ENCODE measurements around the gene C1orf198.

The C1orf198 gene

GRCh38 chr1:230858918-230859729 lies 9.2 kb downstream of the C1orf198 start:
- DNase-seq, result no peak

GRCh38 chr1:230858236-230858820 lies 10.0 kb downstream of the C1orf198 start:
- DNase-seq, result no peak

DNA sequence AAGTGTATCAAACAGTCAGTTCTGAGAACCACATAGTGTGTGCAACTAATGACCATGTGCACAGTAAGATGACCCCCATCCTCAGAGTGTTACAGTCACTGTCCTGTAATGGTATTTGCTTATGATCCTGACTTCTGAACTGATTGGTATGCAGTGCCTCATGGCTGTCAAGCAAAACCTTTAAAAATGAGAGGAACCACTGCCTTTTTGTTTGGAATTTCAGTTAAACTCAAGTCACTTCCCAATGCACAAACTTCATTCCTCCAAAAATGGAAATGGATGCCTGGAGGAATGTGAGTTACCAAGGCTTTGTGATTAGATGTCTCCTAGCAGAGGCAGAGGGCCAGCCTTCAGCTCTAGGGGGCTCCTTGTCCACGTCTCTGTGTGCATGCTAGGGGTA lies 10.5 kb downstream of the C1orf198 start:
- DNase-seq, result no peak

DNA sequence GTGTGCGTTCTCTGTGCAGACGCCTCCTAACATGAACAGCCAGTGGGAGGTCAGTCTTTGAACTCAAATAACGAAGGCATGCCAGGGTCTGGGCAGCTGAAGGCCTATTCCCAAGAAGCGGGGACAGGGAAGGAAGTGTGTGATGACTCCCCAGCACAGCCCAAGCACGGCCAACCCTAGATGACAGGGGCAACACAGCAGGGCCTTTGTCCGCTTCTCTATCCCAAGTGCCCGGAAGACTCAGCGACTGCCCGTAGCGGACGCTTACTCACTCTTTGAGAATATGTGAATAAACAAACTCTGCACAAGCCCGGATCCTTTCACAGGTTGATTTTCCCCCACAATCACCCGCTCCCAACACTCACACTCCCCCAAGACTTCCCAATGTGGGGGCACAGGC lies 11.2 kb downstream of the C1orf198 start:
- no peak for DNase-seq

- no peak for DNase-seq
Observed at GRCh38 chr1:230855886-230856285, 12.4 kb downstream of the C1orf198 start.

GRCh38 chr1:230854423-230854822 lies 13.9 kb downstream of the C1orf198 start:
- peak; percentile 19 for DNase-seq

DNA sequence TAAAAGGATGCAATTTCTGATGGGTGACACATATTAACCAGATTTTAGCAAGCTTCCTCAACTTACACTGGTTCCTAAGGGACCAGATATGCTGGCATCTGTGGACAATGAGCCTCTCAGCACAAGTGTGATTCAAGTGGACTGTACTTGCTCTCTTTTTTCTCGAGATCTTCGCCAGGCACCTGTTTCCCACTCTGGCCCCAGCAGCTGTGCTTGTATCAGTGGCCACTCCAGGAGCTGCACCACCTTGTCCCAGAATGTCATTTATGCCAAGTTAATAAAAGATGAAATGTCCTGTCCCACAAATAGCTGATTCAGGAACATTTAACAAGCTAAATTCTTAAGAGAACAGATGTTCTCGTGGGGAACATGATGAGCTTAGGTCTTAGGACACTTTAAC lies 14.6 kb downstream of the C1orf198 start:
- peak; percentile 31 for DNase-seq

- peak; percentile 12 for DNase-seq
Observed at GRCh38 chr1:230852959-230853358, 15.4 kb downstream of the C1orf198 start.

DNA sequence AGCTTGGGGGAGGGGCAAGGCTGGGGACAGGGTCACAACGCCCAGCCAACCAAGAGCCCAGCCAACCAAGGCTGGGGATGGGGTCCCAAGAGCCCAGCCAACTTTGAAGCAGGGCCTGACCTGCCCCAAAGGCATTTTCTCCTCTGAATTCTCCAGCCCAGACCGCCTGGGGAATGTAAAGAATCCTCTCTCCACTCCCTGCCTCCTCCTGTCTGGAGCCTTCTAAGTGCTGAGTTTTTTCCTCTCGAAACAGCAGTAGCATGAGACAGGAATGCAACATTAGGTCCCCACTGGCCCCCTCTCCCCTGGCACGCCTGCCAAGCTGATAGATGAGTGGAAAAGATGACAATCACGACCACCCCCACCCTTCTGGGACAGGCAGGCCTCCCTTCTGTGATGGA lies 17.0 kb downstream of the C1orf198 start:
- DNase-seq, result peak; percentile 42

- DNase-seq, result peak; percentile 30
Observed at GRCh38 chr1:230850547-230850946, 17.8 kb downstream of the C1orf198 start.

DNA sequence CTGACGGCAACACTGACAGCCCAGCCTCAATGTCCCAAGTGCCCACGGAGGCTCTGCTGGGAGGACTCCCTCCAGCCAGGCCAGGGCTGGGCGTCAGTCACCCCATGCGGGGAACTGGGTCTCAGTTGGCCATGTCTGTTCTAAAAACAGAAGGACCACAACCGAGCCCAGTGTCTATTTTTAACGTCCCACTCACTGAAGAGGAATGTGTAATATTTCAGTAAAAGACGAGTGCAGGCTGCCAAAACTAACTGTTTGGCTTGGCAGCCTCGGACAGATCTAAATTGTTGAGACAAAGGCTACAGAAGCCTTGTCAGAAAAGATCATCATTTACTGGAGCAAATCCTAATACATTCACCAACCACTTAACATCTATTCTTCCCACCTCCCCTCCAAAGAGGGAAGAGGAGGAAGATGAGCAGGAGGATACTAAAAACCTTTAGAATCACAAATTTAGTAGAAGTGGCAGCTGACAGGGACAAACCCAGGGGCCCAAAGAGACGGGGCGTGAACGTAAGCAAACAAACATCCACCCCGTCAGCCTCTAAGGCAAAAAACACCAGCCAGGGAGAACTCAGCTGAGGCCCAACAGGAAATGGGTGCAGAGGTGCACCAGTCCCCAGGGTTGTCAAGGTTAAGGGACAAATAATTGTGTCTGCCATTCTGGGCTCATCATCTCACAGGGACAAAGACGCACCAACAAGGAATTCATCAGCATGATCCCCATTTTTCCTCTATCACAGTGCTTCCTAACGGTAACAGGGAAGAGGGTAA lies 18.7 kb downstream of the C1orf198 start:
- DNase-seq, result peak; percentile 78

DNA sequence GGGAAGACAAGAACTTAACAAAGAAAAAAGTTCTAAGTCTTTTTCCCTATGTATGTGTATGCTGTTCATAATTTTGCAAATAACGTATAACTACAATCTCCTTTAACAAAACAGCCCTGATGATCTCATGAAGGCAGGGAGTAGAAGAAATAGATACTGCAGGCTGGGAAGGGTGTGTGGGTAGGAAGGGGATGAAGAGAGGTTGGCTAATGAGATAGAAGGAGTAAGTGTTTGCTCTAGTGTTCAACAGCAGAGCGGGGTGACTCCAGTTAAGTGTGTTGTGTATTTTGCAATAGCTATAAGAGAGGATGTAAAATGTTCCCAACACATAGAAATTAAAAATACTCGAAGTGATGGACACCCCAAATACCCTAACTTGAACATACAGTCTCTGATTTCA lies 20.1 kb downstream of the C1orf198 start:
- no peak for DNase-seq

GRCh38 chr1:230845184-230845583 lies 23.1 kb downstream of the C1orf198 start:
- DNase-seq, result peak; percentile 6

GRCh38 chr1:230844561-230844960 lies 23.8 kb downstream of the C1orf198 start:
- peak; percentile 30 for DNase-seq

DNA sequence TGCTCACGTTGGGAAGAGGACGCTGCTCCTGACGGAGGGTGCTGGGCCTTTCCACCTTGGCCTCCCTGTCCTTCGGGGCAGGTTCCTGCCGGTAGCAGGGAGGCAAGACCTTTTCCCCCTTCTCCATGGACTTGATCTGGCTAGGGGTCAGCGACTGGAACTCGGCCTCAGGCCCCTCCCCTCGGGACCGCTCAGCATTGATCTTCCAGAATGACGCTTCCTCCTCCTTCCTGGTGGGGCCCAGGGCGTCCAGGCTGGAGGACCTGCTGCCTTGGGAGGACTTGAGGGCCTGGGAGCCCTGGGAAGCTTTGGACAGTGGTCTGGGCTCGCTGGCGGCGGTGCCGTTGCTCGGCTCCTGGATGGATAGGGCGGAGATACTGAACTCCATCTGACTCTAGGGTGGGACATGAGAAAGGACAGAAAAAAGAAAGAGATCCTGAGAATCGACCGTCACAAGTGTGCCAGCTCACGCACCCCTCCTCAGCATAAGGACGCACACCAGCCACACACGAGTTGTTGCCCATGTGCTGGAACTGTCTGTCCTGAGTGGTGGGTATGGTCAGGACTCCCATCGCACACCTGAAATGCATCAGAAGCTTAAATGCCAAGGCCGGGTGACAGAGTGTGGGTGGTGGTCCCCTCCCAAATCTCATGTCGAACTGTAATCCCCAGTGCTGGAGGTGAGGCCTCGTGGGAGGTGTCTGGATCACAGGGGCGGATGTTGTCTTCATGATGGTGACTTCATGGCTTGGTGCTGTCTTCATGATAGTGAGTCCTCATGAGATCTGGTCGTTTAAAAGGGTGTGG lies 24.6 kb downstream of the C1orf198 start:
- DNase-seq, result peak; percentile 16

- DNase-seq, result no peak
Observed at GRCh38 chr1:230842801-230843200, 25.5 kb downstream of the C1orf198 start.

- DNase-seq, result peak; percentile 34
Observed at GRCh38 chr1:230839173-230839572, 29.1 kb downstream of the C1orf198 start.

- DNase-seq, result no peak
Observed at GRCh38 chr1:230836793-230837192, 31.5 kb downstream of the C1orf198 start.

DNA sequence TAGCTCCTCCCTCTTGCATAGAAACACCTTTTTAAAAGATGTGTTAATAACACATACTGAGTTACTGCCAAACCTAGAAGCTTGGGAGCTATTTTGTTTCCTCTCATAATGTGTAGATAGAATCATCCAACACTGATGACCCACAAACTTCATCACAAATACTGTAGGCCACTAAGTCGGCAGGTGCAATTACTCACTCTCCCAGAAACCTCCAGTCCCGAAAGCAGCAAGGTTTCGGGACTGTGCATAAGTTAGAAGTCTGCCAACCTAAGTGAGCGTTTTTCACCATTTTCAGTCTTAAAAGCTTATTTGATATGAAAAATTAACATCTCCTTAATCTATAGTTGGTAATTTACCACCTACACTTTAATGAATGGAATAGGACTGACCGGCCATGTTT lies 32.0 kb downstream of the C1orf198 start:
- no peak for DNase-seq

- DNase-seq, result peak; percentile 2
Observed at GRCh38 chr1:230834292-230834691, 34.0 kb downstream of the C1orf198 start.

DNA sequence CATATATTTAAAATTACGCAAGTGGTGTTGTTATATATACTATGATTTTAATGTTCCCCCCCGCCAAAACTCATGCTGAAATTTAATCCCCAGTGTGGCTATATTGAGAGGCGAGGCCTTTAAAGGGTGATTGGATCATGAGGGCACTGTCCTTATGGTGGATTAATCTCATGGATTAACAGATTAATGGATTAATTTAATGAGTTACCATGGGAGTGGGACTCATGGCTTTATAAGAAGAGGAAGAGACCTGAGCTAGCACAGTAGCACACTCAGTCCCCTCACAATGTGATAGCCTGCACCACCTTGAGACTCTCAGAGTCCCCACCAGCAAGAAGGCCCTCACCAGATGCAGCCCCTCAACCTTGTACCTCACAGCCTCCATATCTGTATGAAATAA lies 34.8 kb downstream of the C1orf198 start:
- DNase-seq, result peak; percentile 9

DNA sequence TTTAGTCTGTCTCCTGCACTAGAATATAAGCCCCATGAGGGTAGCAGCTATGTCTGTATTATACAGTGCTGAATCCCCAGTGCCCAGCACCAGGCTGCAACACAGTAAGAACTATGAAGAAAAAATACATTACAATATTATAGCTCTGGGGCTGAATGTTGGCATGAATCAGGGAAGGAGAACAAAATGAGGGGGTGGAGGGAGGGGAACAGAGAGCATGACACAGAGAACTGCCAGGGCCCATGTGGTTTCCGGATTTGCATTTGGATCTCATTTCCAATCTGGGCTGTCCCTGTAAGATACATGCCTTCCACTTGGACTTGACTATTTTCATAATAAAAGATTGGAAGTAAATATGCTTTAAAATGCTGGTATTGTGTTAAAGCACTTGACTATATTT lies 35.8 kb downstream of the C1orf198 start:
- DNase-seq, result peak; percentile 23

DNA sequence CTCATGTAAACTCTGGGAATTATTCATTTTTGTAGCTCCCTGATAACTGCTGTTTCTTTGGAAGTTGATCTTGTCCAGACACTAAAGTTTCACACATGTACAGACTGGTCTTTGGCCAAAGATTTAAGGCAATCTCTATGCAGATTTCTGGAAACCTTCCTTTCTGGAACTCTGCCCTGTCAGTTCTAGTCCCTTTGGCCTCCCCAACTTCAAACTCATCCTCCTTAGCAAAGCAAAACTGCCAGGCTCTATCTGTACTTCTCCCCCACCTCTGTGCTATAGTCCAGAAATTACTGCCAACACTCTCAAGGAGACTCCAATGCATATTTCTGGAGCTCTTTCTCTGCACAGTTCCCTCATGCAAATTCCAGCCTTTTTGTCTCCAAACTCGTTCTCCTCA lies 36.5 kb downstream of the C1orf198 start:
- peak; percentile 30 for DNase-seq

Measured in right forelimb (tissue), 1 donor.